K562 (cell line): ENCODE results near the gene MCCD1. TPM values are rescaled to one million over a fixed set of nuclear protein-coding genes. Genes with fewer than 3 reads are reported as not detected.

Source experiments
- BHLHE40 ChIP-seq: IDR thresholded peaks from 2 replicates; pipeline ENCODE4 v1.6.1; 2011; ENCODE audit warnings: low read length, improper control_type of control experiment
- CREBBP ChIP-seq: IDR thresholded peaks from one replicate; pipeline ENCODE4 v1.6.1; 2012; ENCODE audit warnings: low read depth, mild to moderate bottlenecking, control low read depth, inconsistent platforms, low read length
- JUNB ChIP-seq: fragments of 450-650 bp; formaldehyde crosslinking; conservative IDR thresholded peaks from 2 replicates; pipeline ENCODE4 v1.4.0; 2020; ENCODE audit warnings: mild to moderate bottlenecking
- JUND ChIP-seq, 2 experiments: IDR thresholded peaks; 2 replicates in 1 of 2; 3 replicates in 1 of 2; pipeline ENCODE4 v1.6.1; 2011; ENCODE audit warnings: borderline replicate concordance in 2 of 2, low read depth in 2 of 2, low read length in 2 of 2, improper control_type of control experiment in 1 of 2, missing biosample characterization in 1 of 2, missing genetic modification characterization in 1 of 2, missing genetic modification reagents in 1 of 2
- KAT7 ChIP-seq: sonication (generic); formaldehyde crosslinking; IDR thresholded peaks from 2 replicates; pipeline ENCODE4 v1.8.0; 2022; ENCODE audit warnings: missing genetic modification reagents, mild to moderate bottlenecking, borderline replicate concordance
- KDM5B ChIP-seq: fragments of 200-600 bp; sonication (generic); IDR thresholded peaks from 2 replicates; pipeline ENCODE4 v1.6.1; 2012; ENCODE audit warnings: low read depth, mild to moderate bottlenecking, moderate library complexity, low read length, control low read depth, inconsistent platforms; ENCODE audit not compliant: insufficient replicate concordance
- KLF10 ChIP-seq: fragments of 250-450 bp; sonication (Bioruptor Pico); IDR thresholded peaks from 2 replicates; pipeline ENCODE4 v1.6.1; 2021; ENCODE audit warnings: matching md5 sums
- LEF1 ChIP-seq: fragments of 450-650 bp; IDR thresholded peaks from 2 replicates; pipeline ENCODE4 v1.6.1; 2016; ENCODE audit warnings: mild to moderate bottlenecking
- MAX ChIP-seq: sonication (generic); formaldehyde crosslinking; IDR thresholded peaks from 2 replicates; pipeline ENCODE4 v1.9.0; 2022; ENCODE audit warnings: mild to moderate bottlenecking, missing genetic modification reagents
- MTA2 ChIP-seq: fragments of 450-650 bp; IDR thresholded peaks from 2 replicates; pipeline ENCODE4 v1.6.1; 2016; ENCODE audit warnings: low read depth
- NFXL1 ChIP-seq: fragments of 450-650 bp; formaldehyde crosslinking; IDR thresholded peaks from 2 replicates; pipeline ENCODE4 v1.4.0; 2021; ENCODE audit warnings: mild to moderate bottlenecking
- NR2F6 ChIP-seq: fragments of 450-650 bp; formaldehyde crosslinking; IDR thresholded peaks from 2 replicates; pipeline ENCODE4 v1.4.0; 2020; ENCODE audit warnings: mild to moderate bottlenecking
- NR4A1 ChIP-seq, 2 experiments: fragments of 250-450 bp in 1 of 2; fragments of 450-650 bp in 1 of 2; sonication (Bioruptor Pico) in 1 of 2; IDR thresholded peaks; 2 replicates each; pipeline versions ENCODE4 v1.4.0 to v1.6.1; 2016 to 2020; ENCODE audit warnings: mild to moderate bottlenecking in 2 of 2, missing compliant biosample characterization in 1 of 2, missing genetic modification characterization in 1 of 2, moderate library complexity in 1 of 2
- SMAD2 ChIP-seq: fragments of 150-350 bp; IDR thresholded peaks from 2 replicates; pipeline ENCODE4 v1.6.1; 2014; ENCODE audit warnings: low read depth, mild to moderate bottlenecking, low read length
- TARDBP ChIP-seq: fragments of 450-650 bp; IDR thresholded peaks from 2 replicates; pipeline ENCODE4 v1.6.1; 2016
- TCF7 ChIP-seq: sonication (generic); IDR thresholded peaks from 2 replicates; pipeline ENCODE4 v1.6.1; 2016; ENCODE audit warnings: antibody characterized with exemption, borderline replicate concordance
- TCF7L2 ChIP-seq: fragments of 150-350 bp; IDR thresholded peaks from 2 replicates; pipeline ENCODE4 v1.6.1; 2016; ENCODE audit warnings: low read depth, mild to moderate bottlenecking, low read length, moderate library complexity
- TSHZ1 ChIP-seq: fragments of 250-450 bp; sonication (Bioruptor Pico); IDR thresholded peaks from 2 replicates; pipeline ENCODE4 v1.4.0; 2020; ENCODE audit warnings: mild to moderate bottlenecking, moderate library complexity
- XRCC4 ChIP-seq: IDR thresholded peaks from one replicate; pipeline ENCODE4 v1.6.1; 2011; ENCODE audit not compliant: insufficient read depth, insufficient read length; ENCODE audit errors: extremely low read depth
- ZKSCAN3 ChIP-seq: fragments of 250-450 bp; sonication (Bioruptor Pico); IDR thresholded peaks from 2 replicates; pipeline ENCODE4 v1.4.0; 2020
- ZNF217 ChIP-seq: sonication (generic); formaldehyde crosslinking; IDR thresholded peaks from 2 replicates; pipeline ENCODE4 v1.8.0; 2022; ENCODE audit warnings: mild to moderate bottlenecking, missing genetic modification reagents
- ZNF263 ChIP-seq: sonication (generic); formaldehyde crosslinking; IDR thresholded peaks from 2 replicates; pipeline ENCODE4 v1.8.0; 2022; ENCODE audit warnings: mild to moderate bottlenecking, missing genetic modification reagents, borderline replicate concordance
- ZZZ3 ChIP-seq: fragments of 450-650 bp; IDR thresholded peaks from 2 replicates; pipeline ENCODE4 v1.6.1; 2016; ENCODE audit warnings: antibody characterized with exemption, mild to moderate bottlenecking, moderate library complexity
- polyA plus RNA-seq, 8 experiments: library from polyadenylated mRNA; depleted of rRNA in 4 of 8; stranded (reverse) in 5 of 8; unstranded in 3 of 8; fragments of >200 nt; fragmentation: Nextera tagmentation in 2 of 8; fragmentation: Illumina TruSeq in 1 of 8; extraction: Ambion mirVana in 2 of 8; extraction: Trizol in 1 of 8; gene quantifications; 2 replicates each; pipeline versions ENCODE4 v1.2.1 to v1.2.3, GENCODE V29; 2011 to 2014; ENCODE audit warnings: inconsistent platforms in 1 of 8, missing spikeins in 1 of 8
- total RNA-seq, 7 experiments: library from RNA; depleted of rRNA in 6 of 7; stranded (reverse); fragments of >200 nt in 6 of 7; fragmentation: Illumina TruSeq in 2 of 7; extraction: Trizol in 2 of 7; gene quantifications; 2 replicates each; pipeline versions ENCODE4 v1.2.1 to v1.2.3, GENCODE V29; 2011 to 2021; ENCODE audit warnings: low replicate concordance in 1 of 7

MCCD1 gene
- total and polyA plus RNA-seq, 9 of the 15 experiments (the other 6 are each of a cell fraction or from before 2014, with no cell fraction given): not detected

- TF ChIP-seq KAT7 (peak; percentile 86; the same call in 1 of the 2 replicates), ZNF217 (no peak), MAX (CRISPR knock-in tag) (no peak; the same call in 1 of the 2 replicates), NR2F6 (CRISPR knock-in tag) (no peak), KDM5B (peak; percentile 40), ZZZ3 (no peak), LEF1 (no peak), TCF7 (0 out of 2 replicates have a peak, but pooled peaks have one; percentile 45), XRCC4 (no peak), MTA2 (no peak), SMAD2 (no peak), CREBBP (no peak), ZNF263 (CRISPR knock-in tag) (no peak), TARDBP (no peak), JUNB (CRISPR knock-in tag) (no peak), TCF7L2 (no peak), NFXL1 (no peak), BHLHE40 (no peak), JUND (IDR thresholded peaks at IDR 0.05; ENCODE audit: borderline replicate concordance, low read depth, low read length) (0 out of 2 replicates have a peak, but pooled peaks have one; percentile 65), JUND (tag; IDR thresholded peaks at IDR 0.05; ENCODE audit: borderline replicate concordance, low read depth, low read length) (no peak; the same call in 2 of the 3 replicates), ZKSCAN3 (CRISPR knock-in tag) (no peak), NR4A1 (CRISPR knock-in tag; IDR thresholded peaks at IDR 0.05) (no peak), NR4A1 (tag; IDR thresholded peaks at IDR 0.05) (0 out of 2 replicates have a peak, but pooled peaks have one; percentile 22), TSHZ1 (CRISPR knock-in tag) (no peak), KLF10 (CRISPR knock-in tag) (no peak)
These were observed 34.7 kb upstream of the MCCD1 start (continued) for GRCh38 chr6:31493875-31494694.
